ENCODE data around the gene MRTFA.

The MRTFA gene

DNA sequence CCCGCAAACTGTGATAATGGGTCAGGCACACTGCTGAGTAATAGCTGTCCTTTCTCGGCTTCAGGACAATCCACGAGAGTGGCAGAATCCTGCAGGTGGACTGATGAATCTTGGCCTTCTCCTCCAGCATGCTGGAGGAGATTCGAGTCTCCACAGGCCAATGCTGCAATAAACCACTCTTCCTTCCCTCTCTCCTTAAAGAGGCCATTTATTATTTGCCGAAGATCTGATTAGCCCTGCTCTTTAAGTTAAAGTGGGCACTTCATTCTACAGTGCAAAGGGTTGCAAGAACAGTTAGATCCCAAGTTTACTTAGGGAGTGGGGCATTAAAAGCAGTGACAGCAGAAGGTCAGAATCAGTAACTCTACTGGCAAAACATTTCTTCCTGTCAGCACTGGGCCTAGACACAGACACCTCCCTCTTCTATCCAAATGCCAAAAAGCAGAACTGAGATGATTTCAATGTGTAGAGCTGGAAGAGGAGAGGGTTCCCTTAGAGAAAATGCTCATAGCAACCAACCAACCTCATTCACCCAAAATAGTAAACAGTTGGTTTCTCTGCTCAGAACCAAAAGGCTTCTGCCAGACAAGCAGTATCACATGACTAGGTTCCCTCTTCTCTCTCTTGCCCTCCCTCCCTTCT, 144.4 kb downstream of the MRTFA start:
- DNase-seq (ENCODE audit: low read depth), result no peak

DNA sequence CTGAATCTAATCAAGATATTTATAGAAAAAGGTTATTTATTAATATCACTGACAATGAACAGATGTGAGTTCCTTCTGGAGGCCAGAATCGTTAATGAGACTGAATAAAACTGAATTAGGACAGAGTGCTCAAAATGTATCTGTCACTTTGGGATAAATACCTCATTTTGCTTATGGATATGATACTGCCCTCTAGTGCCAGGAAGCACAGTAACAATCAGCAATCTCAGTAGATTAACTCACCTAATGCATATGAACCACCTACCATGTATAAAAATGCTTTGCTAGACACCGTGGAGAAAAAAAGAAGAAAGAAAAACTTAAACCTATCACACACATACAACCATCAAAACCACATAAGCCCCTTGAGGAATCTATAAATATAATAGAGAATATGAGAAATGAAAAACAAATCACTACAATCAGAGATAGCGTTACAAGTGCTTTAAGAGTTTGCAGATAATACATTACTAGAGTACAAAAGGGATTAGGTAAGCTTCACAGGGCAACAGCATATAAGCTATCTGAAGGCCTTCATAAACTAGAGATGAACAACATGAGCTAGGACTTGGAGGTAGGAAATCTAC, 148.8 kb downstream of the MRTFA start:
- no peak for DNase-seq (ENCODE audit: low read depth)

DNA sequence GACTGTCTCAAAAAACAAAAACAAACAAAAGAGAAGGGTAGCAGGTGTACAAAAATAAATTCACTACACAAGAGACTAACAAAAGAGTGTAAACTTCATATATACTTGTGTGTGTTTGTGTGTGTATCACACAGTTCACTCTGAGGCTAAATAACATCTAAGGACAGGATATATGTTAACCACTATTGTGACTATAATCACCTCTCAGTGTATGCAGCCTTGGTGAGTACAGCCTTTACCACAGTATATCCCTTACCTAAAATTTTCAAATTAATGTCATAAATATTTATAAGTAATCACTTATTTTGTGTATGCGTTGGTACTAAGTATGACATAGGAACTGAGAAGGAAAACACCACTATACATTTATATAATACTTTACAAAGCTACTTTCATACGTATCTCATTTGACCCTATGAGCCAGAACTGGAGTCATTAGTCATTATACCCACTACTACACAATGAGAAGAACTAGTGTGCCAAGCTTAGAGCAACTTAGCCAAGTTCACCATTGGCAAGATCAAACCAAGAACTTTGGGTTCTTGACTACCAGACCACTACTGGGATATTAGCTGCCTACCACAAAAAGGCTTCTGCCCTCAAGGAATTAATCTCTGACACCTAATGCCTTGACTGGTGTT, 149.4 kb downstream of the MRTFA start:
- DNase-seq (ENCODE audit: low read depth), result no peak

DNA sequence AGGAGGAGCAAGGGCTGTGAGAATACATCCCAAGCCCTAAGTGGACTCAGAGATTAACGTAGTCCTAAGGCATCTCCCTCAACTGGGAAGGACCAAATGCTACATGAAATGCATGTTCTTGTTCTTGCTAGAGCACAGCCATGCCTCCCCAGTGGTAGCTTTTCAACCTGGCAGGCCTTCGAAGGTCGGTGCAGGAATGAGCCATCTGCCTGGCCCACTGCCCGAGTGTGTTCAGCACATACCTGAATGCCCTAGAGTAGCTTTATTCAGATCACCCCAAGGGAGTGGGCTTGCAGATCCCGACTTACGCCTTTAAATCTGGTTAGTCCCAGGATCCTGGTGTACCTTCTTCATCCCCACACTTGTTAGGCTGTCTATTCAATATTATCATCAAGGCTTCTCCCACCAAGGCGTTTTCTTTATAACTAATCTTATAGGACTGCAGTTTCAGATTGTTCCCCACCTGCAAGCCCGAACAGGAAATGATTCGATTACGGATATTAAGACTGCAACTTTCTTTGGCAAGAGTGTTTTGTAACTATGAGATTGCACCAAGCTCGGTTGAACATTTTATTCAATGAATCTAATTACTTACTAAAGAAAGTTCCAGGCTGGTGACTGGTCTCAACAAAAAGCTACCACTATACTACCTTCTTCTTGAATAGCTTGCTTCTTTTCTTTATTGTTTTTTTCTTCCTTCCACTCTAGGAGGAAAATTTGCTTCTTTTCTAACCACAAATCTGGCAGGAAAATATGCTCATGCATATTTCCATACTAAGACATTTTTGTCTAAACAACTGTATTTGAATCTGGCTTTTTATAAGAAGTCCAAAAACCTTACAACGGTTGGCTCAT, 150.5 kb downstream of the MRTFA start:
- DNase-seq (ENCODE audit: low read depth), result no peak

DNA sequence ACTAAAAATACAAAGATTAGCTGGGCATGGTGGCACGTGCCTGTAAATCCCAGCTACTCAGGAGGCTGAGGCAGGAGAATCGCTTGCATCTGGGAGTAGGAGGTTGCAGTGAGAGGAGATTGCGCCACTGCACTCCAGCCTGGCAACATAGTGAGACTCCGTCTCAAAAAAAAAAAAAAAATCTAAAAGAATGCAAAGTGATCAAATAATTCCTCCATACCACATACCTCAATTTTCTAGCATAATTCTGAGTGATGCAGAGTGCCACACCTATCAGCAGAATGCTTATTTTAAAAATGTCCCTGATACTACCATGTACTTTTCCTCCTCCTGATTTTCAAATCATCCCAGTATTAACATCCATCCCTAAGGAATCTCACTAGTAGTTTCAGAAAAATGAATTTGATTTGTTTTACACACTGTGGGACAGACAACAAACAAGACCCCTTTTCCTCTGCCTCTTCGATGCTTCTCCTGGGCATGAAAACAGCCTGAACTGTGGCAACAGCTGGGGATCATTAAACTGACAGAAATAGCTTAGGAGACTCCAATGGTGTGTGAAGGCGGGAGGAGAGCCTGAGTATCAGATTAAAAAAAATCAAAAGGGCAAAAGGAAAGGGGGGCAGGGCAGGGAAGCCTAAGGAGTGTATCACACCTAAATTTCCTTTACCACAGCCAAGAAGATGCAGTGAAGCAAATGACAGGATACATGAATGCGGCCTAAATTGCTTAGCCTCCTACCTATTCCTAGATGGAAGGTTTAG, 151.4 kb downstream of the MRTFA start:
- DNase-seq (ENCODE audit: low read depth), result no peak

DNA sequence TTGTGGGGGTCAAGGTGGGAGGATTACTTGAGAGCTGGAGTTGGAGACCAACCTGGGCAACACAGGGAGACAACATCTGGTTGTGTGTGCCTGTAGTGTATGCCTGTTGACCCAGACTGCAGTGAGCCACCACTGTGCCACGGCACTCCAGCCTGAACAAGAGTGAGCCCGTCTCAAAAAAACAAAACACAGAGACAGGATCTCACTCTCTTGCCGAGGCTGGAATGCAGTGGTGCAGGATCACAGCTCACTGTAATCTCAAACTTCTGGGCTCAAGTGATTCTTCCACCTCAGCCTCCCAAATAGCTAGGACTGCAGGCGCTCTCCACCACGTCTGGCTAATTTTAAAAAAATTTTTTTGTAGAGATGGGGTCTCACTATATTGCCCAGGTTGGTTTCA, 153.6 kb downstream of the MRTFA start:
- DNase-seq (ENCODE audit: low read depth), result no peak

DNA sequence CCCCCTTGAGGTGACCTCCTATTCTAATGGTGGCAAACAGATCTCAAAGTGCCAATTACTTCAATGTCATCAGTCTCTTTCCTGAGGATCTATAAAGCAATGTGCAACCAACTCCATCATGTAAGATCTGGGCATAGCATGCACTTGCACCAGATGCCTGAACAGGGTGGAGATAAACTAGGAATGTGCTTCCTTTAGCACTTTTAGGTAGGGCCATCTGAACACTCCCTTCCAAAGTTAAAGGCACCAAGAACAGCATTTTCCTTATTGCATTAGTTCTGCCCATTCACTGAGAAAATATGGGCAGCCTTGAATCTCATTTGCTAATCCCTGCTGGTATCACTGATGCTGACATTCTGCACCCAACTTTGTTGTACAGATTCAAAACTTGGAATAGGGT, 154.1 kb downstream of the MRTFA start:
- DNase-seq (ENCODE audit: low read depth), result no peak

DNA sequence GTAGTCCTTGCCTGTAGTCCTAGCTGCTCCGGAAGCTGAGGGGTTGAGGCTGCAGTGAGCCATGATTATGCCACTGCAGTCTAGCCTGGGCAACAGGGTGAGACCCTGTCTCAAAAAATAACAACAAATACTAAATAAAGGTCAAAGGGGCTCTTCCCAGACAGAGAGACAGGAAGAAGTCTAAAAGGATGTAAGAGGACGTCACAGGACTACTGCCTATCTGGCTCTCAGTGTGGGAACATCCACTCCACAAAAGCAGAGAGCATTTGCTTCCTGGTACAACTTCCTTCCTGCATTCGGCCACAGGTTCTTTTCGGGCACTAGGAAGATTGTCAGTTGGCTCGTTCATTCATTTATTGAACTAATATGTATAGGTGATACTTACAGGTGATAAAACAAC, 155.5 kb downstream of the MRTFA start:
- DNase-seq (ENCODE audit: low read depth), result no peak

DNA sequence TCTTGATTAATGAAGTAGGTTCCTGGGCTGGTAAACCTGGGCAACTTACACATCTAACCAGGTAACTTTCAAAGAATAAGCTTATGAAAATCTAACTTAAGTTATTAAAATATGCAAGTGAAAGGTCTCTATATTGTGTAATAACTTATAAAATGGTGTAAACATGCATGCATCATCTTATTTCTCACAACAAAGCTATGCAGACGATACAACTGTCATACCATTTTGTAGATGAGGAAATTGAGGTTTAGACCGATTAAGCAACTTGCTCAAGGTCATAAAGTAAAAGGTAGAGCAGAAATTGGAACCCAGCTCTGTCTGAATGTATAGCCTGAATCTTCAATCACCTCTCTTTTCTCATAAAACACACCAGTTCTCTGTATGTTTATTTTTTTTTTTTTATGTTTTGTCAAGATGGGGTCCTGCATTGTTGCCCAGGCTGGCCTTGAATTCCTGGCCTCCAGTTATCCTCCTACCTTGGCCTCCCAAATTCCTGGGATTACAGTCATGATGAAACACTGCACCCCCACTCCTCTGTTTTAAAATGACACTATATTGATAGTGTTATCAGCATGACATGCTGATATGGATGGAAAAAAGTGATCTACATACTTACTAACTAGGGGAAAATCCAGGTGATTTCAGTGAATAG, 156.5 kb downstream of the MRTFA start:
- no peak for DNase-seq (ENCODE audit: low read depth)

DNA sequence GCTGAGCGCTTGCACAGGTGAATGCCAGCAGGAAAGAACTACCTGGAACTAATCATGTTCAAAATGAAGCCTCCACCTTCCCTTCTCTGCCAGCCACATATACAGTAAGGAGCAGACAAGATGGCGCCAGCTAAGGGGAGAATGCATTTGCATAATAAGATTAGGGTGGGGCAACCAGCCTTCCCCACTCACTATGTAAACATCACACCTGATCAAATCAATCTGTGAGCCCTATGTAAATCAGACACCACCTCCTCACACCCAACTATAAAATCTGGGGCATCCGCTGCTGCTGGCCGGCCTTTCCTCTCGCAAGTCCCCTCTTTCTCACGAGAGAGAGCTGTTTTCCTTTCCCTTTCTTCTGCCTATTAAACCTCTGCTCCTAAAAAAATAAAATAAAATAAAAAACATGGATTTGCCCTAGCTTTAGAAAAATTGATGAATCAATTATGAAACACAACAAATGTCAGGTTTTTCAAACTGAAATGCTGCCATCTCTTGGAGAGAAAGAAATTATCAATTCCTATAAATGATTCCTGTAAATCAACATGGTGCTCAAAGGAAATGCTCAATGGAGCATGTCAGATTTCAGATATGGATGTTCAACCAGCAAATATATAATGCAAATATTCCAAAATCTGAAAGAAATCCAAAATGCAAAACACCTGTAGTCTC, 157.3 kb downstream of the MRTFA start:
- no peak for DNase-seq (ENCODE audit: low read depth)

DNA sequence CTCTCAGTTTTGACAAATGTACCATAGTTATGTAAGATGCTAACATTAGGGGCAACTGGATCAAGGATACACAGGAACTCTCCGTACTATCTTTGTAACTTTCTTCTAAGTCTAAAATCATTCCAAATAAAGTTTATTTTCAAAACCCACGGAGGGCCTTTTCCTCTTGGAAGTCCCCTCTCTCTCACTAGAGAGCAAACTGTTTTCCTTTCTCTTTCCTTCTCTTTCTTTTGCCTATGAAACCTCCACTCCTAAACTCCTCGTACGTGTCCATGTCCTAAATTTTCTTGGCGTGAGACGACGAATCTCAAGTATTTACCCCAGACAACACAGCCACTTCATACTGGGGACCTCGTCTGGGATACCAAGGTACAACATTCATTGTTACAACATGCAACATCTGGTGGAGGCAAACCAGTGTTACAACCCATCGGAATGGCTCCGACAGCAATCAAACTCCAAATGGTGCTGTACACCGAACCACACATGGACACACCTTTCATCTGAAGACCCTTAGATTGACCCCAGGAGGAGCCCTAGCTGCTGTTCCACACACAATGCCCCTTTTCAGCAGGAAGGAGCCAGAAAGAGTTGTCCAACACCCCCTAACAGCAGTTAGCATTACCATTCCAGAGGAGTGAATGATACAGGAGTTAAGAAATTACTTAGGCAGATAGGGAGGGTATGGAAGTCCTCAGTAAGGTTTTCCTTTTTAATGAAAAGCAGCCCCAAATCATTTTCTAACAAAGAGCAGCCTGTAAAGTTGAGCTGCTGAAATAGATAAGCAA, 158.0 kb downstream of the MRTFA start:
- no peak for DNase-seq (ENCODE audit: low read depth)

DNA sequence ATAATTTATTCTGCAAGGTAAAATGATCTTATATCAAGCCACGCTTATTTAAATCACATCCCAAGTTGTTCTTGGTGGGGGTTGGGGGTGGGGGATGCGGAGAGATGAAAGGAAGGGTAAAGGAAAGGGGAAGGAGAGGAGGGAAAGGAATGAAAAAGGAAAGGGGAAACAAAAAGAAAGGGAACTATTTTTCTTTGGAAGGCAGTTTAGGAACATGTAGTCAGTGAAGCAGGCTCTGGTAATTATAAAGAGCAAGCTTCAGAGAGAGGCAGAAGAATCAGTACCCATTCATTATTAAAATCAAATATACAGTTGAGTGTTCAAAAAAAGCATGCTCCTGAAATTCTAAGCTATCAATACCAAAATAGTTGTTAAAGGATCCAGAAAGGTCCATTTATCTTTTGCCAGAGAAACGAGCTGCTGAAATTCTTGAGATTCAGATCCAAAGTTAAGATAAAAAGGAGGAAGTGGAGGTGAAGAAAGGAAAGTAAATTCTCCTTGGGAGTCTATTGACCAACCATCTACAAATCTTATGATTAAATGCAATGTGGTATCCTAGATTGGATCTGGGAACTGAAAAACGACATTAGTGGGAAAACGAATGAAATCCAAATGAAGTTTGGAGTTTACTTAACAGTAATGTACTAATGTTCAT, 158.7 kb downstream of the MRTFA start:
- no peak for DNase-seq (ENCODE audit: low read depth)

DNA sequence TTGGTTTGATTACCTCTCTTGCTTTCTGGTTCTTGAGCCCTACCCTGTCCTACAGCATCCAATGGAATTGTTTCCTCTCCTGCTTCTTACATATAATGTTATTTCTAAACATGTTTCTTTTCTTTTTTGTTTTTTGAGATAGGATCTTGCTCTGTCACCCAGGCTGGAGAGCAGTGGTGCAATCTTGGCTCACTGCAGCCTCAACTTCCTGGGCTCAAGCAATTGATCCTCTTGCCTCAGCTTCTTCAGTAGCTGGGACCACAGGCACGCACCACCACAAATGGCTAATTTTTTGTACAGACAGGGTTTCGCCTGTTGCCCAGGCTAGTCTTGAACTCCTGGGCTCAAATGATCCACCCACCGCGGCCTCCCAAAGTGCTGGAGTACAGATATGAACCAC, 160.2 kb downstream of the MRTFA start:
- DNase-seq (ENCODE audit: low read depth), result no peak

DNA sequence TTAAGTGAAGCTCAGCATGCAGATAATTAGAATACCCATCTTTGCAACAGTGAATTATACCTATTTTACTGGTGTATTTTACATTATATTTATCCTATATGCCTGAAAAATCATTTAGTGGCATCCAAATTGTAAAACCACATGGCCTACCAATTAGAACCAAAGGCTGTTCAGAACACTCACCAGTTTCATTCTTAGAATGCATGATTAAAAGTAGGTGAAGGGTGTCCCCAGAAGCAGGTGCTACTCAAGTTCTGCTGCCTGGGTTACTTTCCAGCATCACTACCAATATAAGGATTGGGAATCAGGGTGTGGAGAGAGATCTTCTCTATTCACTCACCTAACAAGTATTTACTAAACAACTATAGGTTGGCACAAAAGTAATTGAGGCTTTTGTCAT, 162.8 kb downstream of the MRTFA start:
- no peak for DNase-seq (ENCODE audit: low read depth)

DNA sequence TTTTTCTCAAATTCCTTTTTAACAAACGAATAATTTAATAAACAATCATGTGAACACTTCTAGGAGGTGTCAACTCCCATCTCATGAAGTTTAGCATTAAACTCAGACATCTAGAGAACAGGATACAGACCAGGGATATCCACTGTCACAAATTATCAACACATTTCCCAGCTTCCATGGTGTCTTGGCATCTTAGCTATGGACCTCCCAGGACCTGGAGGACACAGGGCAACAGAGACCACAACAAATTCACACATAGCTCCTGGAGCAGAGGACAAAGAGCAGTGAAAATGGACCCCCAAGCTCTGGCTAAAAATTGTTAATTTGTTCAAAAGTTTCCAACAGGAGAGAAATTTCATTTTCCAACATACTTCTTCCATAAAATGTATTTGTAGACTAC, 163.9 kb downstream of the MRTFA start:
- DNase-seq (ENCODE audit: low read depth), result no peak

DNA sequence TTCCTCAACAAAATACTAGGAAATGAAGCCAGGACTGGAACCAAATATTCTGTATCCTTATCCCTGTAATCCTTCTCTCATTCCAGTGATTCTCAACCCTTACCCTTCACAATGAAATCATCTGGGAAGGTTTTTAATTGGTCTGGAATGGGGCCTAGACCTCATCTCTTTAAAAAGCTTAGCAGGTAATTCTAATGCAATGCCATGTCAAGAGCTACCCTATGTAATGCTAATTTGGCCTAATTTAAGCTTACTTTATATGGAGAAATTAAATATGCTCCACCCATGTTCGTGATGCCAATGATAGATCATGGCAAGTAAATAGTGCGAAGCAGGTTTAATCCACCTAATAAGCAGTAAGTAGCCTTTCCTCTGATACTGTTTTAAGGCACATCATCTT, 164.5 kb downstream of the MRTFA start:
- DNase-seq (ENCODE audit: low read depth), result no peak

DNA sequence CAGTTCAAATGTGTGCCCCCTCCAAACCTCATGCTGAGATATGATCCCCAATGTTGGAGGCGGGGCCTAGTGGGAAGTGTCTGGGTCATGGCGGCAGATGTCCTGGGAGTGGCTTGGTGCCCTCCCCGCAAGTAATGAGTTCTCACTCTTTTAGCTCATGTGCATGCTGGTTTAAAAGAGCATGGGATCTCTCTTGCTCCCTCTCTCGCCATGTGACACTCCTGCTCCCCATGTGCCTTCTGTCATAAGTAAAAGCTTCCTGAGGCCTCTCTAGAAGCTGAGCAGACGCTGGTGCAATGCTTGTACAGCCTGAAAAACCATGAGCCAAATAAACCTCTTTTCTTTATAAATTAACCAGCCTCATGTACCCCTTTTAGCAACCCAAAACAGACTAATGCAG, 167.3 kb downstream of the MRTFA start:
- DNase-seq (ENCODE audit: low read depth), result no peak

DNA sequence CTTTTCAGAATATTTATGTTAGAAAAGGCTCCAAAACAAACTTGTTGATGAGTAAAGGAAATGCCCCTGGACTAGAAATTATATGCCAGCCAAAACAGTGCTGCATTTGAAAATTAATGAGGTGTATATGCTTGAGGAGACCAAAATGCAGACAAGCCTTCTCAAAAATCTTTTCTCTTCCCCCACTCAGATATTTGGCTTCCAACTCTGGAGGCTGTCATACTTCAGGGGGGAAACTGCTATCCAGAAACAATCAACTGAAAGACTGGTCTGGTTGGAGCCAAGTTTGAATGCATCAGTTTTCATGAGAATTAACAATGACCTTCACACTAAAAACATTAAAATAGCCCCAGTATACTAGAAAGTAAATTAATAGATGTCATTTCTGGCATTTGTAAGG, 167.9 kb downstream of the MRTFA start:
- DNase-seq (ENCODE audit: low read depth), result no peak

DNA sequence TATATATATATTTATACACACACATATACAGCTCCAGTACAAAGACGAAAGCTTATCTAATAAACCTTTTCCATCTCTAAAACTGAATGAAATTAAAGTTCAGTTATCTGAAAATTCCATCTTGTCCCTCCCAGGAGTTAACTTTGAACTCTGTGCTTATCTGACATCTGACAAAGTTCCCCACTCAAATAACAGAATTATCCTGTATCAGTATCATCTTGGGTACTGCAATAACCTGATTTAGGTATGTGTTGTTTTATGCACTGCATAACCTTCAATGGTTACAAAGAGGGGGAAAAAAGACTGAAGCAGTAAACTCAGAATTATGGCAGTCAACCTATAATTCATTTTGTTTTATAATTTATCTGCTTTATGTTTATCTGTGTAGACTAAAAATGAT, 169.5 kb downstream of the MRTFA start:
- DNase-seq (ENCODE audit: low read depth), result no peak

DNA sequence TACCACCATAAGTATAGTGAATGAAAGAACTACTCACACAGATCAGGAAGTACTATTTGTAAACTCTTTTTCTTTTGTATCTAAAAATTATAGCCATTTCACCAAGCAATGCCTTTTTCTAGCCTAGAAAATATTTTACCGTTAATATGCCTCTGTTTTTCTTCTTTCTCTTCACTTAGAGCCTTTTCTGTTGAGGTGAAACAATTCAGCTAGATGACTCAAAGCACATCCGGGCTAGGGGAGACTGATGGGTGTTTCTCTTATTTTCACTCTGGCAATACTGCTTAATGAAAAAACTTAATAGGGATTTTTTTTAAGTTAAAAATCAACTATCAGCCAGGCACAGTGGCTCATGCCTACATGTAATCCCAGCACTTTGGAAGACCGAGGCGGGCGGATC, 172.8 kb downstream of the MRTFA start:
- DNase-seq (ENCODE audit: low read depth), result peak; percentile 17
